IPS-15b (cell line): ENCODE measurements around the gene SPAG9.
A peak's percentile ranks its signal among the peaks of the same experiment; 100 is the strongest.

Experiments
- H3K27me3 ChIP-seq: one replicate; pipeline ENCODE4 v1.6.1; 2013; ENCODE audit warnings: low read length; ENCODE audit not compliant: control insufficient read depth, insufficient read depth
- H3K36me3 ChIP-seq: one replicate; pipeline ENCODE4 v1.6.1; 2013; ENCODE audit warnings: low read length; ENCODE audit not compliant: control insufficient read depth, insufficient read depth
- H3K4me1 ChIP-seq: one replicate; pipeline ENCODE4 v1.6.1; 2013; ENCODE audit warnings: mild to moderate bottlenecking, low read length; ENCODE audit not compliant: control insufficient read depth, insufficient read depth
- H3K4me3 ChIP-seq: one replicate; pipeline ENCODE4 v1.5.1; 2013; ENCODE audit warnings: low read depth, low read length
- H3K9ac ChIP-seq: one replicate; pipeline ENCODE4 v1.6.1; 2013; ENCODE audit warnings: low read depth, mild to moderate bottlenecking, low read length
- H3K9me3 ChIP-seq: one replicate; pipeline ENCODE4 v1.6.1; 2013; ENCODE audit warnings: mild to moderate bottlenecking, low read length; ENCODE audit not compliant: control insufficient read depth, insufficient read depth

SPAG9 gene

GRCh38 chr17:51071556-51071955, 49.1 kb downstream of the SPAG9 start:
- Histone ChIP-seq H3K9me3 (no peaks in the 10 kb centered on the region), H3K36me3 (no peaks in the 10 kb centered on the region), H3K4me1 (no peaks in the 10 kb centered on the region), H3K4me3 (no peak overlapping the region), H3K27me3 (no peaks in the 10 kb centered on the region), H3K9ac (no peak overlapping the region)

GRCh38 chr17:51065466-51065865, 55.2 kb downstream of the SPAG9 start:
- no peaks in the 10 kb centered on the region for H3K9me3 ChIP-seq
- no peak overlapping the region for H3K4me3 ChIP-seq
- no peaks in the 10 kb centered on the region for H3K4me1 ChIP-seq
- H3K9ac ChIP-seq, result no peak overlapping the region
- H3K36me3 ChIP-seq, result no peaks in the 10 kb centered on the region
- H3K27me3 ChIP-seq, result no peaks in the 10 kb centered on the region

GRCh38 chr17:51064061-51064735, 56.5 kb downstream of the SPAG9 start:
- Histone ChIP-seq H3K4me3 (no peak overlapping the region), H3K27me3 (no peaks in the 10 kb centered on the region), H3K9ac (no peak overlapping the region), H3K36me3 (no peaks in the 10 kb centered on the region), H3K9me3 (no peaks in the 10 kb centered on the region), H3K4me1 (no peaks in the 10 kb centered on the region)

DNA sequence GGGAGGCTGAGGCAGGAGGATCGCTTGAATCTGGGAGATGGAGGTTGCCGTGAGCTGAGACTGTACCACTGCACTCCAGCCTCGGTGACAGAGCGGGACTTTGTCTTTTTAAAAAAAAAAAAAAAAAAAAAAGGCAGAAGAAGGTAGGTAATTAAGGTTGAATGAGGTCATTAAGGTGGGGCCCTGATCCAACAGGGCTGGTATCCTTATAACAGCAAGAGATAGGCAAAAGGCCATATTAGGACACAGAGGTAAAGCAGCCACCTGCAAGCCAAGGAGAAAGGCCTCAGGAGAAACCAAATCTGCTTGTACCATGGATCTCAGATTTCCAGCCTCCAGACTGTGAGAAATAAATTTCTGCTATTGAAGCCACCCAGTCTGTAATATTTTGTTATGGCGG, 60.3 kb downstream of the SPAG9 start:
- H3K9ac ChIP-seq, result no peak overlapping the region
- no peaks in the 10 kb centered on the region for H3K36me3 ChIP-seq
- no peaks in the 10 kb centered on the region for H3K9me3 ChIP-seq
- no peak overlapping the region for H3K4me3 ChIP-seq
- no peaks in the 10 kb centered on the region for H3K4me1 ChIP-seq
- no peaks in the 10 kb centered on the region for H3K27me3 ChIP-seq

DNA sequence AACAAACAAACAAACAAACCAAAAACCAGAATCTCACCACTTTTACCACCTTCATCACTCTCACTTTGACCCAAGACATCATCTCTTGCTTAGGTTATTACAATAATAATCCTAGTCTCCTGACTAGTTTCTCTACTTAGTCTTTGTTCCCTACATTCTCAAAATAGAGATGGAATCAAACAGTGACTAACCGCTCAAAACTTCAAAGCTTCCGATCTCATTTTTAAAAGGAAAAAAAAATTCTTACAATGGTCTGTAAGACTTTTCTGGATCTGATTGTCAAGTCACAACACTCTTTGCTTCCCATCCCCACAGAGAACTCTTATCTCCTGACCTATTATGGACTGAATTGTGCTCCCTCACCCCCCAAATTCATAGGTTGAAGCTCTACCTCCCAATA, 60.9 kb downstream of the SPAG9 start:
- no peaks in the 10 kb centered on the region for H3K36me3 ChIP-seq

DNA sequence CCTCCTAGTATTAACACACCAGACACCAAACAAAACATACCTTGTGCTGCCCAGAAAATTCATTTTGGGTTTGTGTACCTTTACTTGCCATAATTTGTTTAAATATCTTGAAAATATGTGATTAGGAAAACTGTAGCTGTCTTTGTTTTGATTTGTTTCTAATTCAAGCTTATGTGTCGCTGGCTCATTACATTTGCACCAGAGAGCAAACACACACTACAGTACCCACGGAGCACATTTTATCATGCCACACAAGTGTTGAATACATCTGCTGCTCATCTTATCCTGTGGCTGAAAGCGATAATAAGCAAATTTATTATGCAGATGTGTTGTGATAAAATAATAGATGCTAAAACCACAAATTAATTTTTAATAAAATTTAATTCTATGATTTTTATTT, 63.1 kb downstream of the SPAG9 start:
- H3K36me3 ChIP-seq, result no peaks in the 10 kb centered on the region
- H3K4me1 ChIP-seq, result no peaks in the 10 kb centered on the region
- H3K9me3 ChIP-seq, result no peaks in the 10 kb centered on the region
- H3K27me3 ChIP-seq, result no peaks in the 10 kb centered on the region
- H3K4me3 ChIP-seq, result no peak overlapping the region
- H3K9ac ChIP-seq, result no peak overlapping the region

More for the DNA sequence above, 60.9 kb downstream of the SPAG9 start:
- H3K4me1 ChIP-seq, result no peaks in the 10 kb centered on the region
- no peak overlapping the region for H3K9ac ChIP-seq
- no peaks in the 10 kb centered on the region for H3K27me3 ChIP-seq
- H3K9me3 ChIP-seq, result no peaks in the 10 kb centered on the region
- H3K4me3 ChIP-seq, result no peak overlapping the region

DNA sequence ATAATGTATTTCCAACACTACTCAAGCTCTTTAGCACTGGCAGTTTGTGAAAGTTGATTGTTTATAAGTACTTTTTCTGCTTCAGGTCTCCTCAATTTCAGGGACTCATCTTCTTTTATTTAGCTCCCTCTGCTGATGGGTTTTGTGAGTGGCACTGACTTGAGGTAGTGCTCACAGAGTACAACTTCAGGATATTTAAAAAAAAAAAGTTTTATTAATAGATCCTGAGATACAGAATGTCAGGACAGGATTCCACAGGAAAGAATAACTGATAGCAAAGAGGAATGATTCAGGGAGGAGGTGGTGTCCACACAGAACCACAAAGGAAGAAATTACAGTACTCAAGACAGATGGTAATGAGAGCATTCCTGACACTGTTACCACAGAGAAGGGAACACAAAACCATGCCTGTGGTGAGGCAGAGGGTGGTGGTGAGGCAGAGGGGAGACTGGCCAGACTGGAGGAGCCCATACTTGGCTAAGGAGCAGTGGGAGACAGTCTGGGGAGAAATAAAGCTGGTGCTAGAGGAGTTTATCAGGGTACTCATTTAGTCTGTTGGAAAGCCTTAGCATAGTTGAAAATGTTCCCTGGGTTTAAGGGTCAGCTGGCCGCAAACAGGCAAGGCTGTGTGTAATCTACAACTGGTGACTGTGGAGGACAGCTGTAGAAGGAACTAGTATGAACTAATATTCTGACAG, 63.7 kb downstream of the SPAG9 start:
- Histone ChIP-seq H3K4me1 (no peaks in the 10 kb centered on the region), H3K36me3 (no peaks in the 10 kb centered on the region), H3K9me3 (no peaks in the 10 kb centered on the region), H3K4me3 (no peak overlapping the region), H3K9ac (peak overlapping the region; percentile 13), H3K27me3 (no peaks in the 10 kb centered on the region)

DNA sequence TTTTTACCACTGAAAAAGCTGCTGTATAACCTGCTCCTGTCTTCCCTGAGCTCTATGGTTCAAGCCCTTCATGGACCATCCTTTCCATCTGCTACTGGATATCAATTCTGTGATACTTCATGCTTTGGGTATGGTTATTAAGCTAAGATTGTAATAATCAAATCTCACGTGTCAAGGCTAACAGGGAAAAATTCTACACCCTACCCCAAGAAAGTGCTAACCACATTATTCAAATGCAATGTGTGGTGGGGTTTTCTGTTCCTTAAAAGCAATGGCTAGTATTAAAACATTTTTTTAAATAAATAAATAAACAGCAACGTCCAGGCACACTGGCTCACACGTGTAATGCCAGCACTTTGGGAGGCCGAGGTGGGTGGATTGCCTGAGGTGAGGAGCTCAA, 65.9 kb downstream of the SPAG9 start:
- Histone ChIP-seq H3K9ac (no peak overlapping the region), H3K36me3 (no peaks in the 10 kb centered on the region), H3K4me1 (no peaks in the 10 kb centered on the region), H3K4me3 (no peak overlapping the region), H3K27me3 (no peaks in the 10 kb centered on the region), H3K9me3 (no peaks in the 10 kb centered on the region)

DNA sequence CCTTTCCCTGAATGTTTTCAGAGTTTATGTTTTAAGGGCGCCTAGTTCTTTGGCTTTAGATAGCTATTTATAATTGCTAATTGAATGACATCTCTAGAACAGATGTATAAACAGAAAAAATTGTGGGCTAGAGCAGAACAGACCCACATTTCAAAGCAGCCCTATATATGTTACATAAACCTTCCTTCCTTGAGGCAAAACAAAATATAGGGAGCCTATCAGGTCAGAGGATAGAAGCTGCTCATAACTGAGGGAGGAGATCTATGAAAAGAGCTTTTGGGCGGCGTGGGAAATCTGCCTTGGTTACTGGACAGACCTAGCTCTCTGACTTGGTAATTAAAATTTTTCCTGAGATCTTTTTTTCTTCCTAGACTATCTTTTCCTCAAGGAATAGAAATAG, 68.4 kb downstream of the SPAG9 start:
- Histone ChIP-seq H3K36me3 (no peaks in the 10 kb centered on the region), H3K4me1 (peaks cover 5% of the 10 kb centered on the region), H3K9ac (no peak overlapping the region), H3K27me3 (no peaks in the 10 kb centered on the region), H3K4me3 (no peak overlapping the region), H3K9me3 (no peaks in the 10 kb centered on the region)

GRCh38 chr17:51050291-51051033, 70.2 kb downstream of the SPAG9 start:
- Histone ChIP-seq H3K27me3 (no peaks in the 10 kb centered on the region), H3K9ac (no peak overlapping the region), H3K9me3 (no peaks in the 10 kb centered on the region), H3K4me3 (no peak overlapping the region), H3K4me1 (peaks cover 15% of the 10 kb centered on the region), H3K36me3 (no peaks in the 10 kb centered on the region)

DNA sequence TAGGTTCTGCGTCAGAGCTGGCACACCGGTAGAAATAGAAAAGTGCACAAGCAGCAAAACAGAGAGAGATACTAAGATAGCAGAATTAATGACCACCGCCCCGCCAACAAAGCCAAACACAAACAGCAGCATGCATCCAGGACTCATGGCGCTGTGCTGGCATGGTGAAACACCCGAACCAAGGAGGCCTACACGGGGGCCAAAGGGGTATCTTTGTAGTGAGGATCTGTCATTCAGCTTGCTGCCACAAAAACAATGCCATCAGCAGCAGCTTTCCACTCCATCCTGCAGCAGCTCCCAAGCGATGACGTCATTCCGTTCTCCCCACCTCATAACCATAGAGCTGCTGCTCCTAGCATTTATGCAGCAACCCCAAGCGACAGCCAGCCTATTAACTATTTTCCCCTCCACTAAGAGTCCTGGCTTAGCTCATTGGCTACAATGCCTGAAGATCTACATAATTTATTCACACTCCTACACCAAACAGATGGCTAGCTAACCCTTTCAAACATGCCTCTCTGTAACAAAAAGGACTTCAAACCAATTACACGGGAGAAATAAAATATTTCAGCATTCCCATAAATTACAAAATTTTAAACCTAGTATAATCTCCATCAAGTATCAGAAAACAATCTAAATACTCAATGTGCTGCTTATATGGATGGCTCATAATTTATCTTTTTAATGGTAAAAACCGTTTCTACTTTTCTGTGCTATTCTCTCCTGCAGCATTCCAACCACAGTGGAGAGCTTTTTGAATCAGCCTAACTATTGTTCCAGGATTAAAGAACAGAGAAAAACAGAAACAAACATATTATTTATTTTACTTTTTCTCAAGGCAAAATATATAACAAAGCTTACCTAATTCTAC, 73.9 kb downstream of the SPAG9 start:
- H3K27me3 ChIP-seq, result no peaks in the 10 kb centered on the region
- no peaks in the 10 kb centered on the region for H3K36me3 ChIP-seq
- H3K9me3 ChIP-seq, result no peaks in the 10 kb centered on the region
- peak overlapping the region; percentile 54 for H3K4me3 ChIP-seq
- no peak overlapping the region for H3K9ac ChIP-seq
- H3K4me1 ChIP-seq, result peaks cover 26% of the 10 kb centered on the region
